Neural progenitor cell (in vitro differentiated cells): ENCODE results near the gene TMSB4X. TPM values are rescaled to one million over a fixed set of nuclear protein-coding genes. Genes with fewer than 3 reads are reported as not detected.

Experiments used
- DNase-seq: peaks from one replicate; pipeline ENCODE4 v3.0.0-alpha.2; 2016; ENCODE audit warnings: low spot score
- H2AFZ ChIP-seq: fragments of 200-600 bp; sonication (generic); replicated peaks from 2 replicates; pipeline ENCODE4 v1.6.1; 2016; ENCODE audit warnings: antibody characterized with exemption
- H3F3A ChIP-seq: fragments of 200-600 bp; sonication (generic); 2 replicates; pipeline ENCODE4 v1.6.1; 2016; ENCODE audit warnings: antibody characterized with exemption, low read depth
- H3K27ac ChIP-seq: fragments of 200-600 bp; sonication (generic); 2 replicates; pipeline ENCODE4 v1.5.1; 2016; ENCODE audit warnings: mild to moderate bottlenecking
- H3K27me3 ChIP-seq: fragments of 200-600 bp; sonication (generic); 2 replicates; pipeline ENCODE4 v1.6.1; 2016; ENCODE audit warnings: mild to moderate bottlenecking, moderate library complexity
- H3K36me3 ChIP-seq: fragments of 200-600 bp; sonication (generic); 2 replicates; pipeline ENCODE4 v1.5.1; 2016
- H3K4me1 ChIP-seq: fragments of 200-600 bp; sonication (generic); 2 replicates; pipeline ENCODE4 v1.6.1; 2016; ENCODE audit warnings: mixed run types
- H3K4me2 ChIP-seq: fragments of 200-600 bp; sonication (generic); 2 replicates; pipeline ENCODE4 v1.6.1; 2016
- H3K4me3 ChIP-seq: fragments of 200-600 bp; sonication (generic); 2 replicates; pipeline ENCODE4 v1.5.1; 2016
- H3K79me2 ChIP-seq: fragments of 200-600 bp; sonication (generic); 2 replicates; pipeline ENCODE4 v1.6.1; 2016; ENCODE audit warnings: low read depth
- H3K9ac ChIP-seq: fragments of 200-600 bp; sonication (generic); 2 replicates; pipeline ENCODE4 v1.6.1; 2016
- H3K9me3 ChIP-seq: fragments of 200-600 bp; sonication (generic); 2 replicates; pipeline ENCODE4 v1.5.1; 2016; ENCODE audit warnings: low read depth
- H4K20me1 ChIP-seq: fragments of 200-600 bp; sonication (generic); 2 replicates; pipeline ENCODE4 v1.6.1; 2016; ENCODE audit warnings: low read depth
- H3K27ac Mint-ChIP-seq: 3 replicates; pipeline ENCODE4 v1.8.0; 2021; ENCODE audit warnings: mixed read lengths
- H3K27me3 Mint-ChIP-seq: 2 replicates; pipeline ENCODE4 v1.8.0; 2022; ENCODE audit warnings: low read depth, mild to moderate bottlenecking, inconsistent platforms, moderate library complexity, mixed read lengths; ENCODE audit not compliant: insufficient read depth
- H3K36me3 Mint-ChIP-seq: 3 replicates; pipeline ENCODE4 v1.8.0; 2021; ENCODE audit warnings: mixed read lengths
- H3K4me1 Mint-ChIP-seq: 3 replicates; pipeline ENCODE4 v1.8.0; 2021; ENCODE audit warnings: mixed read lengths
- H3K4me3 Mint-ChIP-seq: 3 replicates; pipeline ENCODE4 v1.8.0; 2021; ENCODE audit warnings: mild to moderate bottlenecking, moderate library complexity, mixed read lengths
- H3K9me3 Mint-ChIP-seq: 3 replicates; pipeline ENCODE4 v1.8.0; 2020; ENCODE audit warnings: mixed read lengths
- CTCF ChIP-seq: fragments of 200-600 bp; sonication (generic); IDR thresholded peaks from 2 replicates; pipeline ENCODE4 v1.5.1; 2017; ENCODE audit warnings: antibody characterized with exemption, mild to moderate bottlenecking
- EZH2 ChIP-seq: fragments of 200-600 bp; sonication (generic); IDR thresholded peaks from 2 replicates; pipeline ENCODE4 v1.6.1; 2017; ENCODE audit warnings: antibody characterized with exemption, mild to moderate bottlenecking, moderate library complexity
- EZH2phosphoT487 ChIP-seq: fragments of 200-600 bp; sonication (generic); IDR thresholded peaks from 2 replicates; pipeline ENCODE4 v1.6.1; 2017; ENCODE audit warnings: antibody characterized with exemption
- total RNA-seq: library from RNA; depleted of rRNA; stranded (reverse); fragments of >200 nt; gene quantifications from 2 replicates; pipeline ENCODE4 v1.2.3, GENCODE V29; 2015; ENCODE audit warnings: low replicate concordance

Gene TMSB4X
- total RNA-seq = 2,407 and 3,462 TPM in 2 replicates

- peaks cover 46% of the 10 kb centered on the region for H3K4me1 ChIP-seq
- Mint-ChIP-seq H3K36me3 (peaks cover 8% of the 10 kb centered on the region), H3K4me1 (peaks cover 53% of the 10 kb centered on the region), H3K27ac (peak within 1 kb of the TSS; percentile 95), H3K27me3 (peaks cover 3% of the 10 kb centered on the region), H3K9me3 (peaks cover 4% of the 10 kb centered on the region), H3K4me3 (peak within 1 kb of the TSS; percentile 97)
- peak within 1 kb of the TSS; percentile 87 for H3K4me2 ChIP-seq
- TF ChIP-seq EZH2phosphoT487 (no peak), EZH2 (no peak), CTCF (no peak)
- H3K4me3 ChIP-seq = peak within 1 kb of the TSS; percentile 97
- peaks cover 48% of the 10 kb centered on the region for H3F3A ChIP-seq
- H3K27ac ChIP-seq = peak within 1 kb of the TSS; percentile 96
- H3K36me3 ChIP-seq = peaks cover 3% of the 10 kb centered on the region
- H3K9me3 ChIP-seq = no peaks in the 10 kb centered on the region
- peak; percentile 95 for DNase-seq
- H3K9ac ChIP-seq = peak within 1 kb of the TSS; percentile 95
- H2AFZ ChIP-seq = peak within 1 kb of the TSS; percentile 75
- peaks cover 47% of the 10 kb centered on the region for H3K79me2 ChIP-seq
- peaks cover 26% of the 10 kb centered on the region for H4K20me1 ChIP-seq
- H3K27me3 ChIP-seq = no peaks in the 10 kb centered on the region
These were observed at the start of gene TMSB4X for GRCh38 chrX:12974796-12975669. Gene TMSB4X (plus strand): TSS chrX:12975110.

- no peaks in the 10 kb centered on the region for H3K27me3 Mint-ChIP-seq
- H3F3A ChIP-seq = no peaks in the 10 kb centered on the region
- H3K9me3 Mint-ChIP-seq = peaks cover 7% of the 10 kb centered on the region
- no peak overlapping the region for H3K4me3 Mint-ChIP-seq
- no peaks in the 10 kb centered on the region for H3K4me1 ChIP-seq
- H2AFZ ChIP-seq = no peak overlapping the region
- no peak overlapping the region for H3K27ac ChIP-seq
- H3K4me3 ChIP-seq = no peak overlapping the region
- no peak overlapping the region for H3K27ac Mint-ChIP-seq
- no peak overlapping the region for H3K4me2 ChIP-seq
- H3K79me2 ChIP-seq = no peaks in the 10 kb centered on the region
- no peaks in the 10 kb centered on the region for H3K4me1 Mint-ChIP-seq
- H3K36me3 Mint-ChIP-seq = no peaks in the 10 kb centered on the region
- H3K9me3 ChIP-seq = peaks cover 5% of the 10 kb centered on the region
- H3K27me3 ChIP-seq = no peaks in the 10 kb centered on the region
- H4K20me1 ChIP-seq = no peaks in the 10 kb centered on the region
- no peaks in the 10 kb centered on the region for H3K36me3 ChIP-seq
- DNase-seq = no peak
- H3K9ac ChIP-seq = no peak overlapping the region
- TF ChIP-seq CTCF (no peak), EZH2phosphoT487 (no peak), EZH2 (no peak)
These were observed 45.2 kb upstream of the TMSB4X start for GRCh38 chrX:12929701-12930100.

- H3K4me2 ChIP-seq = no peak overlapping the region
- H3K27me3 ChIP-seq = no peaks in the 10 kb centered on the region
- H3K4me3 Mint-ChIP-seq = no peak overlapping the region
- H3K4me1 ChIP-seq = no peaks in the 10 kb centered on the region
- H3K36me3 Mint-ChIP-seq = no peaks in the 10 kb centered on the region
- TF ChIP-seq CTCF (no peak), EZH2phosphoT487 (no peak), EZH2 (no peak)
- no peaks in the 10 kb centered on the region for H3F3A ChIP-seq
- H4K20me1 ChIP-seq = no peaks in the 10 kb centered on the region
- H3K9me3 ChIP-seq = peaks cover 5% of the 10 kb centered on the region
- H3K27ac Mint-ChIP-seq = no peak overlapping the region
- H3K9ac ChIP-seq = no peak overlapping the region
- no peaks in the 10 kb centered on the region for H3K36me3 ChIP-seq
- H3K9me3 Mint-ChIP-seq = peaks cover 10% of the 10 kb centered on the region
- DNase-seq = no peak
- H3K4me3 ChIP-seq = no peak overlapping the region
- no peaks in the 10 kb centered on the region for H3K79me2 ChIP-seq
- H2AFZ ChIP-seq = no peak overlapping the region
- no peaks in the 10 kb centered on the region for H3K4me1 Mint-ChIP-seq
- no peak overlapping the region for H3K27ac ChIP-seq
- H3K27me3 Mint-ChIP-seq = no peaks in the 10 kb centered on the region
These were observed 44.8 kb upstream of the TMSB4X start for GRCh38 chrX:12930150-12930549.
